HG03520 (cell line): ENCODE results near the gene ENC1.

Source experiments
- ATAC-seq: cut with Tn5 transposase; IDR thresholded peaks from one replicate; pipeline ENCODE4 v1.9.1; 2021; ENCODE audit warnings: mild to moderate bottlenecking, moderate library complexity; ENCODE audit not compliant: unreplicated experiment

ENC1 gene

GRCh38 chr5:74657165-74657564 lies 16.6 kb upstream of the ENC1 start:
- no peak for ATAC-seq

GRCh38 chr5:74655716-74656115 lies 15.2 kb upstream of the ENC1 start:
- ATAC-seq = no peak

- no peak for ATAC-seq
Observed at GRCh38 chr5:74655206-74655605, 14.7 kb upstream of the ENC1 start.

- ATAC-seq = no peak
Observed at GRCh38 chr5:74653991-74654390, 13.5 kb upstream of the ENC1 start.

GRCh38 chr5:74652576-74652975 lies 12.0 kb upstream of the ENC1 start:
- no peak for ATAC-seq

- ATAC-seq = no peak
Observed at GRCh38 chr5:74651710-74652109, 11.2 kb upstream of the ENC1 start.

GRCh38 chr5:74649421-74649973 lies 9.0 kb upstream of the ENC1 start:
- ATAC-seq = no peak

- ATAC-seq = no peak
Observed at GRCh38 chr5:74648835-74649293, 8.3 kb upstream of the ENC1 start.

GRCh38 chr5:74647096-74647495 lies 6.6 kb upstream of the ENC1 start:
- ATAC-seq = no peak

- ATAC-seq = no peak
Observed at GRCh38 chr5:74643111-74643562, 2.6 kb upstream of the ENC1 start.

GRCh38 chr5:74642543-74642863 lies 2.0 kb upstream of the ENC1 start:
- ATAC-seq = no peak

GRCh38 chr5:74641735-74642542 lies 1.4 kb upstream of the ENC1 start:
- ATAC-seq = no peak

- peak; percentile 16 for ATAC-seq
Observed at GRCh38 chr5:74640954-74641734, 616 bp upstream of the ENC1 start.

GRCh38 chr5:74639807-74640449 lies 600 bp downstream of the ENC1 start:
- peak; percentile 14 for ATAC-seq

- no peak for ATAC-seq
Observed at GRCh38 chr5:74638970-74639806, 1.3 kb downstream of the ENC1 start.

GRCh38 chr5:74638544-74638969 lies 2.0 kb downstream of the ENC1 start:
- no peak for ATAC-seq

- ATAC-seq = no peak
Observed at GRCh38 chr5:74636552-74636951, 4.0 kb downstream of the ENC1 start.

- ATAC-seq = no peak
Observed at GRCh38 chr5:74636149-74636548, 4.4 kb downstream of the ENC1 start.

- no peak for ATAC-seq
Observed at GRCh38 chr5:74634611-74635286, 5.8 kb downstream of the ENC1 start.

- no peak for ATAC-seq
Observed at GRCh38 chr5:74633695-74634094, 6.8 kb downstream of the ENC1 start.
